Mucosa of rectum (tissue), 2 donors: ENCODE data around the gene SRP72.
A peak's percentile ranks its signal among the peaks of the same experiment; 100 is the strongest.

ENCODE experiments used
- H3K27ac ChIP-seq, 2 donors: one replicate each; pipeline ENCODE4 v1.7.0; 2013; ENCODE audit warnings: inconsistent platforms in 2 of 2, low read depth in 2 of 2, low read length in 2 of 2
- H3K27me3 ChIP-seq, 2 donors: one replicate each; pipeline ENCODE4 v1.7.0; 2013; ENCODE audit warnings: low read length in 2 of 2; ENCODE audit not compliant: control insufficient read depth in 2 of 2, insufficient read depth in 2 of 2
- H3K36me3 ChIP-seq, 2 donors: one replicate each; pipeline ENCODE4 v1.7.0; 2013; ENCODE audit warnings: low read length in 2 of 2; ENCODE audit not compliant: control insufficient read depth in 2 of 2, insufficient read depth in 2 of 2
- H3K4me1 ChIP-seq, 2 donors: one replicate each; pipeline ENCODE4 v1.7.0; 2013; ENCODE audit warnings: low read length in 2 of 2, mild to moderate bottlenecking in 1 of 2; ENCODE audit not compliant: control insufficient read depth in 2 of 2, insufficient read depth in 2 of 2
- H3K4me3 ChIP-seq, 2 donors: one replicate each; pipeline ENCODE4 v1.7.0; 2013; ENCODE audit warnings: low read length in 2 of 2
- H3K9ac ChIP-seq, 2 donors: one replicate each; pipeline ENCODE4 v1.7.0; 2013; ENCODE audit warnings: low read length in 2 of 2, low read depth in 1 of 2, mild to moderate bottlenecking in 1 of 2
- H3K9me3 ChIP-seq, 2 donors: one replicate each; pipeline ENCODE4 v1.7.0; 2013; ENCODE audit warnings: low read length in 2 of 2; ENCODE audit not compliant: control insufficient read depth in 2 of 2
- donor health status: healthy.
- donor health status: Normal muscosa, but diverticular disease.

SRP72 gene, protein sequence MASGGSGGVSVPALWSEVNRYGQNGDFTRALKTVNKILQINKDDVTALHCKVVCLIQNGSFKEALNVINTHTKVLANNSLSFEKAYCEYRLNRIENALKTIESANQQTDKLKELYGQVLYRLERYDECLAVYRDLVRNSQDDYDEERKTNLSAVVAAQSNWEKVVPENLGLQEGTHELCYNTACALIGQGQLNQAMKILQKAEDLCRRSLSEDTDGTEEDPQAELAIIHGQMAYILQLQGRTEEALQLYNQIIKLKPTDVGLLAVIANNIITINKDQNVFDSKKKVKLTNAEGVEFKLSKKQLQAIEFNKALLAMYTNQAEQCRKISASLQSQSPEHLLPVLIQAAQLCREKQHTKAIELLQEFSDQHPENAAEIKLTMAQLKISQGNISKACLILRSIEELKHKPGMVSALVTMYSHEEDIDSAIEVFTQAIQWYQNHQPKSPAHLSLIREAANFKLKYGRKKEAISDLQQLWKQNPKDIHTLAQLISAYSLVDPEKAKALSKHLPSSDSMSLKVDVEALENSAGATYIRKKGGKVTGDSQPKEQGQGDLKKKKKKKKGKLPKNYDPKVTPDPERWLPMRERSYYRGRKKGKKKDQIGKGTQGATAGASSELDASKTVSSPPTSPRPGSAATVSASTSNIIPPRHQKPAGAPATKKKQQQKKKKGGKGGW

DNA sequence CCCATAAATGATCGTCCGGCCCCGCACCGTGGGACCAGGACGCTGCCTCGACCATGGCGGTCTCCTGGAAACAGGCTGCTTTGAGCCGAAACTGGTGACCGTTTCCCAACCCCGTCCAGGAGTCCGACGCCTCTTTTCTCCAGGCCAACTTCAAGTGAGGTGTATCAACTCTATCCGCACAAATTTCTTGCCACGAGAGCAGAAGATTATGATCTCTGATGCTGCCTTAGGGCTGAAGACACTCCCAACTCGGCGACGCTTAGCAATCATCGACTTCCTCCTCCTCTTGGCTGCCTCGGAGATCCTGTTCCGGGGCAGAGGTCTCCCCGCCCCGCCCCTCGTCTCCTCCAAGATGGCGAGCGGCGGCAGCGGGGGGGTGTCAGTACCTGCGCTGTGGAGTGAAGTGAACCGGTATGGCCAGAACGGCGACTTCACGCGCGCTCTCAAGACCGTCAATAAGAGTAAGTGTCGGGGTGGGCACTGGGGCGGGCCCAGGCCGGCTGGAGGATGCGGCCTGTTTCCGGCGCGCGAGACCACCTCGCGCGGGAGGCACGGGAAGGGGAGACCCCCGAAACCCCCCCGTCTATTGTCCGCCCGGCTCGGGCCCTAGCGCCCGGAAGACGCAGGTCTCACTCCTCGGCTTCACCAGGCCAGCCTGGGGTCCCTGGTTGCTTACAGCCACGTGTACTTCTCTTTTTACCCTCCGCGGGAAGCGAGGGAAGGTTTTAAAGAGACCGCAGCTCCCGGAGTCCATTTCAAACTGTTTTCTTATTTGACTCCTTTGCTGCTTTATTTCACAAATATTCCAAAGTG is at the start of gene SRP72:
Gene SRP72, plus strand, starts transcription at position 334 of the 813 bp plus-strand sequence. Its CDS starts 19 bp downstream, at position 353.
- Histone ChIP-seq H3K9me3 (no peaks in the 10 kb centered on the region), H3K4me3 (peak within 1 kb of the TSS; percentile 93 to 99), H3K27ac (peak within 1 kb of the TSS; percentile 87 to 91), H3K36me3 (peaks cover 10 to 13% of the 10 kb centered on the region in 2 donors), H3K4me1 (peaks cover 15 to 18% of the 10 kb centered on the region in 2 donors), H3K9ac (peak within 1 kb of the TSS; percentile 85 to 95), H3K27me3 (no peaks in the 10 kb centered on the region)

DNA sequence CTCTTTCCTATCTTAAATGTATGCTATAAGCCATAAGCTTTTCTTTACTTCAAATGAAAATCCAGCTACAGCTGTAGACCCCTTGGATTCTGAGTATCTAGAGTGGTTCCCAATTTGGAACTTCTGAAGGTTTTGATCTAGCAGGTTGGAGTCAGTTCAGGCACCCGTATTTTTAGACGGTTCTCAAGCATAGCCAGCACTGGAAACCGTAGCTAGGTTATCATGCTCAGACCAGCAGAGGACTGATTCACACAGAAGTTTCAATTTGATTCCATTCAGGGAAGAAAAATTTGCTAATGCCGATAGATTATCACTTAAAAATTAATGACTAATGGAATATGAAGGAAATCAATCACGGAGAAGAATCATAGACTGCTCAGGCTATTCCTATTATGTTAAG is 43.2 kb upstream of the SRP72 start:
- no peak overlapping the region for H3K4me3 ChIP-seq
- H3K9ac ChIP-seq: no peak overlapping the region
- H3K27ac ChIP-seq: no peak overlapping the region
- H3K9me3 ChIP-seq: no peaks in the 10 kb centered on the region
- H3K36me3 ChIP-seq: no peaks in the 10 kb centered on the region
- H3K27me3 ChIP-seq: no peaks in the 10 kb centered on the region
- H3K4me1 ChIP-seq: no peaks in the 10 kb centered on the region

DNA sequence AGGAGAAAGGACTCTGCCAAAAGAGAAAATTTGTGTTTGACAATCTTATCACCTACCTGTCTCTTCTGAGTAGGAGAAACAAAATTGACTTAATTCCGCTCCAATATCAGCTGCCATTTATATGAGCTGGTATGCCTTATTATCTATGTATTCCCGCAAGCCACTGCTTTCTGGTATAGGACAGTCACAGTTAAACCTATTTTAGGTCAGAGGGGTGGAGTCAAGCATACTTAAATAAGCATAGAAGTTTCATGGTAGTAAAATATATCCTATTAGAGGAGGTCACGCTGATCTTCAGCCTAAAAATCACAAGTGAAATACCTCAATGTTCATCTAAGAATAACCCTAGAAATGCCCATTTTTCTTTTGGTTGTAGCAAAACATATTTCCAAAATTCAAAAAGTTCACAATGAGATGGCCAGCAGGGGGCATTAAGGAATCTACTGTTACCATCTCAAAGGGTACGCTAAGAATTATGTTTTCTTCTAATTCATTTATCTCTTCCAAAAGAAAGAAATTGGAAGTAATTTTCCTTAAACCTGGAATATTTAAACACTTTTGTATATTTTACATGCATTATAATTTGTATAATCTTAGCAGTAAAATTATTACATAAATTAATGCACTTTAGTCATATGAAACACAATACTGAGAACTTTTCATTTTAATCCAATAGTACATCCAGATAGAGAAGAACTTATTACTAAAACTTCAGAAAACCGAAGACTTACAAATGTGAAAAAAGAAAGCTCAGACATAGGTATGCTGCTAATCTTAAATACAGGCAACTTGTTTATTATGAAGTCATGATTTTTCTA is 42.5 kb upstream of the SRP72 start:
- no peak overlapping the region for H3K9ac ChIP-seq
- H3K36me3 ChIP-seq: no peaks in the 10 kb centered on the region
- H3K27ac ChIP-seq: no peak overlapping the region
- no peaks in the 10 kb centered on the region for H3K9me3 ChIP-seq
- H3K4me1 ChIP-seq: no peaks in the 10 kb centered on the region
- H3K4me3 ChIP-seq: no peak overlapping the region
- H3K27me3 ChIP-seq: no peaks in the 10 kb centered on the region

DNA sequence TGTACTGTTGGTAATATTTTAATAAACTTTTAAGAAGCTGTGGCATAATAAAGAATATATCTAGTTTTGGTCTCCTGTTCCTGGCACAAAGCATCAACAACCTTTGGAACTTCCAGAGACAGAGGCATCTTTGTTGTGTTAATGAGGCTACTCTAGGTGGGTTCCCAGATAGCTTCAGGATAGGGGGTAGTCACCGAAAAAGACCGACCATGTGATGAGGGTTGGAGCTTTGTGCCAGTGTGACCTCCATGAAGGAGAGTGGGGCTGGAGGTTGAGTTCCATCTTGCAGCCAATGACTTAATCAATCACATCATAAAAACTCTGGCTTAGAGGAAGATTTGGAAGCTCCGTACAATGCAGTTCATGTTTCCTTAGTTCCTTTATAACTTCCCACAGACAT is 41.9 kb upstream of the SRP72 start:
- Histone ChIP-seq H3K27me3 (no peaks in the 10 kb centered on the region), H3K36me3 (no peaks in the 10 kb centered on the region), H3K4me1 (no peaks in the 10 kb centered on the region), H3K9ac (no peak overlapping the region), H3K9me3 (no peaks in the 10 kb centered on the region), H3K4me3 (no peak overlapping the region), H3K27ac (no peak overlapping the region)

DNA sequence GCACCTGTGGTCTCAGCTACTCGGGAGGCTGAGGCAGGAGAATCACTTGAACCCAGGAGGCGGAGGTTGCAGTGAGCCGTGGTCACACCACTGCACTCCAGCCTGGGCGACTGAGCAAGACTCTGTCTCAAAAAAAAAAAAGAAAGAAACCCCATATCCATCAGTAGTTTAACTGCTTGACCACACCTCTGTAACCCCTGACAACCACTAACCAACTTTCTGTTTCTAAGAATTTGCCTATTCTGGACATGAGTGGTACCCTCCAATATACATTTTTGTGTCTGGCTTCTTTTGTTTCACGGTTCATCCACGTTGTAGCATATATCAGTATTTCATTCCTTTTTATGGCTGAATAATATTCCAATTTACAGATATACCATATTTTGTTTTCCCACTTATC is 41.1 kb upstream of the SRP72 start:
- H3K9me3 ChIP-seq: no peaks in the 10 kb centered on the region
- no peak overlapping the region for H3K27ac ChIP-seq
- H3K4me1 ChIP-seq: no peaks in the 10 kb centered on the region
- no peak overlapping the region for H3K4me3 ChIP-seq
- no peak overlapping the region for H3K9ac ChIP-seq
- H3K36me3 ChIP-seq: no peaks in the 10 kb centered on the region
- no peaks in the 10 kb centered on the region for H3K27me3 ChIP-seq

DNA sequence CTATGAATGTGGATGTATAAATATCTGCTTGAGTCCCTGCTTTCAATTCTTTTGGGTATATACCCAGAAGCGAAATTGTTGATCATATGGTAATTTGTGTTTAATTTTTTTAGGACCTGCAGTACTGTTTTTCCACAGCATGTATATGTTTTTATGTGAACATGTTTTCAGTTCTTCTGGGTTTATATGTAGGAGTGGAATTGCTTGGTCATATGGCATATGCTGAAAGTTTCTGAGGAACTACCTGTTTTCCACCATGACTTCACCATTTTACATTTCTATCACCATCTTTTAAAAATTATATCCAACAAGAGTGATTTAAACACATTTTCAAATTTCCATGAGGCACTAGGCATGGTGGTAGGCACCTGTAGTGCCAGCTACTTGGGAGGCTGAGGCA is 40.2 kb upstream of the SRP72 start:
- Histone ChIP-seq H3K4me1 (no peaks in the 10 kb centered on the region), H3K9ac (no peak overlapping the region), H3K36me3 (no peaks in the 10 kb centered on the region), H3K27me3 (no peaks in the 10 kb centered on the region), H3K27ac (no peak overlapping the region), H3K9me3 (no peaks in the 10 kb centered on the region), H3K4me3 (no peak overlapping the region)

DNA sequence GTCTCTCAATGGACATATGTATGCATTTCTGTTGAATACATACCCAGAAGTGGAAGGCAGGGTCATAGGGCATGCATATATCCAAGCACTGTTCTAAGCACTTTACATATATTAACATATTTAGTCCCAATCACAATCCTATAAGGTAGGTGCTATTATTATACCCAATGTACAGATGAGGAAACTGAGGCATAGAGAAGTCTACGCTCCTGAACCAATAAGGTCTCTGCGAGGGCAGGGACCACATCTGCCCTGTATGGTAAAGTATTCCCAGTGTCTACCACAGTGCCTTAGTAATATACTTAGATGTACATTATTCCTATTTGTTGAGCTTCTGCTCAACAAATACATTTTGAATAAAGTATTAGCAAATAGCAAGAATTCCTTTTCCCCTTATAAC is 37.2 kb upstream of the SRP72 start:
- no peaks in the 10 kb centered on the region for H3K9me3 ChIP-seq
- no peak overlapping the region for H3K27ac ChIP-seq
- H3K36me3 ChIP-seq: no peaks in the 10 kb centered on the region
- H3K4me1 ChIP-seq: peaks cover 2 to 6% of the 10 kb centered on the region in 2 donors
- no peak overlapping the region for H3K4me3 ChIP-seq
- no peak overlapping the region for H3K9ac ChIP-seq
- no peaks in the 10 kb centered on the region for H3K27me3 ChIP-seq

DNA sequence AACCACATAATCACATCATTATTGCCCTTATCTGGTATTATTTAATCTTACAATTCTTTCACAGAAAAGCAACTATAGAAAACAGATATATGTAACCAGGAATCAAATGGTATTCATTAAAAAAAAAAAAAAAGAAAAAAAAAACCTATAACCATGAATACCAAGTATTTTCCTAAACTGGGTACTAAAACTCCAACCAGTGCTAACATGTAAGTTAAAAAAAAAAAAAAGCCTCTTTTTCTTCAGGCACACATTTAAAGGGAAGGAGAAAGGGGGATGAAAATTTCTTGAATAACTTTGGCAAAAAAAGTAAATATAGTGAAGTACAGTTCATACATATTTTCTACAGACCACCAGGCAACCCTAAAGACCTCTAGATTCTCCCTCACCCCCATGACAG is 34.1 kb upstream of the SRP72 start:
- H3K4me1 ChIP-seq: peaks cover 5 to 9% of the 10 kb centered on the region in 2 donors
- no peak overlapping the region for H3K4me3 ChIP-seq
- H3K36me3 ChIP-seq: no peaks in the 10 kb centered on the region
- no peak overlapping the region for H3K27ac ChIP-seq
- H3K9ac ChIP-seq: no peak overlapping the region
- H3K9me3 ChIP-seq: no peaks in the 10 kb centered on the region
- H3K27me3 ChIP-seq: no peaks in the 10 kb centered on the region

DNA sequence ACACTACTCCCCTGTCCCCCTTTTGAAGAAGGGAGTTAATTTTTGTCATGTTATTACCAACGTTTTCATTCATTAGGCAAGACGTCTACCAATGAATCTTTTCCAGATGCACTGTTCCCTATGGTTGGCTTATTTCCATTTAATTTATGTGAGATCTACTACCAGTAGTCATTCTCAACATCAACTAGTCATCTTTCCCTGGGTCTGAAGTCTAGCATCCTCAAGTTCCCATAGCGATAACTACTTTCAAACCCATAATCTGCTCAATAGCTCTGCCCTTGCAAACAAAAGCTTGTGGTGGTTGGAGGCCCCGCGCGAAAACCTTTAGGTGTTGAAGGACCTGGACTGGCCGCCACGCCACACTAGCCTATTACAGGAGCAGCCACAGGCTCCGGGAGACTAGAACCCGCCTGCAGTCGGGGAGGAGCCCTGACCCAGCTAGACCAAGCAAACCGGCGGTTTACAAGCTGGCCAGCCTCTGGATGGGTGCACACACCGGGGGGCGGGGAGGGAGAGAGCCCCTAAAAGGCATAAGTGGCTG is 32.7 kb upstream of the SRP72 start:
- H3K27me3 ChIP-seq: no peaks in the 10 kb centered on the region
- peaks cover 5 to 9% of the 10 kb centered on the region in 2 donors for H3K4me1 ChIP-seq
- no peaks in the 10 kb centered on the region for H3K9me3 ChIP-seq
- H3K9ac ChIP-seq: peak overlapping the region; percentile 60 to 75
- no peaks in the 10 kb centered on the region for H3K36me3 ChIP-seq
- peak overlapping the region; percentile 79 to 85 for H3K4me3 ChIP-seq
- H3K27ac ChIP-seq: peak overlapping the region; percentile 94 to 99
